ENCODE results near the gene MAN1C1.
"Not testable (repeated sequence)": the region's sequence is repeated elsewhere in the genome, so short reads cannot be mapped to it uniquely, and the experiment has no call there.

- TF ChIP-seq, protein P1, sequence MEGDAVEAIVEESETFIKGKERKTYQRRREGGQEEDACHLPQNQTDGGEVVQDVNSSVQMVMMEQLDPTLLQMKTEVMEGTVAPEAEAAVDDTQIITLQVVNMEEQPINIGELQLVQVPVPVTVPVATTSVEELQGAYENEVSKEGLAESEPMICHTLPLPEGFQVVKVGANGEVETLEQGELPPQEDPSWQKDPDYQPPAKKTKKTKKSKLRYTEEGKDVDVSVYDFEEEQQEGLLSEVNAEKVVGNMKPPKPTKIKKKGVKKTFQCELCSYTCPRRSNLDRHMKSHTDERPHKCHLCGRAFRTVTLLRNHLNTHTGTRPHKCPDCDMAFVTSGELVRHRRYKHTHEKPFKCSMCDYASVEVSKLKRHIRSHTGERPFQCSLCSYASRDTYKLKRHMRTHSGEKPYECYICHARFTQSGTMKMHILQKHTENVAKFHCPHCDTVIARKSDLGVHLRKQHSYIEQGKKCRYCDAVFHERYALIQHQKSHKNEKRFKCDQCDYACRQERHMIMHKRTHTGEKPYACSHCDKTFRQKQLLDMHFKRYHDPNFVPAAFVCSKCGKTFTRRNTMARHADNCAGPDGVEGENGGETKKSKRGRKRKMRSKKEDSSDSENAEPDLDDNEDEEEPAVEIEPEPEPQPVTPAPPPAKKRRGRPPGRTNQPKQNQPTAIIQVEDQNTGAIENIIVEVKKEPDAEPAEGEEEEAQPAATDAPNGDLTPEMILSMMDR (IDR thresholded peaks at IDR 0.05 in 2 of 3, conservative IDR thresholded peaks at IDR 0.05 in 1 of 3; ENCODE audit: borderline replicate concordance in 1 of 3, insufficient read depth in 1 of 3, low read depth in 2 of 3, low read length in 2 of 3), result not testable (repeated sequence)
- not testable (repeated sequence) for TF ChIP-seq CBX3 (IDR thresholded peaks at IDR 0.05; ENCODE audit: low read depth); SP1 (IDR thresholded peaks at IDR 0.05; ENCODE audit: low read depth); EZH2 (IDR thresholded peaks at IDR 0.05); REST (IDR thresholded peaks at IDR 0.05; ENCODE audit: low read depth); YY1 (IDR thresholded peaks at IDR 0.05; ENCODE audit: extremely low read depth, insufficient replicate concordance, low read depth, low read length); ZNF274 (IDR thresholded peaks at IDR 0.05; ENCODE audit: low read depth, low read length); POLR2A (IDR thresholded peaks at IDR 0.05; ENCODE audit: borderline replicate concordance, extremely low read depth, insufficient read depth, insufficient read length); MAX (IDR thresholded peaks at IDR 0.05); POLR2AphosphoS5 (IDR thresholded peaks at IDR 0.05; ENCODE audit: low read depth, low read length); EGR1 (IDR thresholded peaks at IDR 0.05; ENCODE audit: low read depth)
These were observed 12.6 kb upstream of the MAN1C1 start for GRCh38 chr1:25603779-25604538.

All from HCT116 (cell line).